OCI-LY1 (cell line): Measurements from ENCODE around the gene MCHR1.

Experiments
- CTCF ChIP-seq: fragments of 200-600 bp; sonication (generic), shearing (Covaris generic); IDR thresholded peaks from 2 replicates; pipeline ENCODE4 v1.5.1; 2017; ENCODE audit warnings: mild to moderate bottlenecking, antibody characterized with exemption, low read length, moderate library complexity, mixed read lengths
- EZH2 ChIP-seq: fragments of 200-600 bp; sonication (generic), shearing (Covaris generic); IDR thresholded peaks from 2 replicates; pipeline ENCODE4 v1.8.0; 2017; ENCODE audit warnings: borderline replicate concordance, mixed run types, mild to moderate bottlenecking, antibody characterized with exemption, low read length, moderate library complexity, mixed read lengths

GRCh38 chr22:40659166-40659565, 20.1 kb upstream of the MCHR1 start:
- TF ChIP-seq EZH2 (no peak), CTCF (no peak)
